Limb (tissue), 2 donors: ENCODE results near the gene CHRND.

Experiments
- DNase-seq, 2 donors: peaks; one replicate each; pipeline ENCODE4 v3.0.0-alpha.2; 2016; ENCODE audit errors: extremely low spot score in 2 of 2

The CHRND gene

GRCh38 chr2:232487385-232488096, 38.4 kb upstream of the CHRND start, which contains the start of gene ECEL1:
Gene ECEL1 (minus strand): TSS chr2:232487834. CDS start chr2:232486653, 1,181 bp downstream.
- peak in 1 of 2 donors; percentile 54 for DNase-seq

GRCh38 chr2:232488097-232488711, 37.8 kb upstream of the CHRND start:
- DNase-seq = peak in 1 of 2 donors; percentile 35

- DNase-seq = peak in 1 of 2 donors; percentile 19
Observed at GRCh38 chr2:232488721-232489300, 37.1 kb upstream of the CHRND start.

- peak in 1 of 2 donors; percentile 25 for DNase-seq
Observed at GRCh38 chr2:232489516-232490220, 36.3 kb upstream of the CHRND start.

GRCh38 chr2:232490221-232491138, 35.5 kb upstream of the CHRND start:
- peak in 1 of 2 donors; percentile 30 for DNase-seq

GRCh38 chr2:232491139-232491780, 34.7 kb upstream of the CHRND start:
- DNase-seq = peak in 1 of 2 donors; percentile 25

- DNase-seq = peak in 1 of 2 donors; percentile 22
Observed at GRCh38 chr2:232492236-232492848, 33.6 kb upstream of the CHRND start.

GRCh38 chr2:232492963-232493700, 32.8 kb upstream of the CHRND start:
- no peak for DNase-seq

- DNase-seq = no peak
Observed at GRCh38 chr2:232493701-232494474, 32.1 kb upstream of the CHRND start.

GRCh38 chr2:232494542-232494941, 31.4 kb upstream of the CHRND start:
- DNase-seq = no peak

- no peak for DNase-seq
Observed at GRCh38 chr2:232495292-232495691, 30.7 kb upstream of the CHRND start.

- no peak for DNase-seq
Observed at GRCh38 chr2:232496501-232497270, 29.3 kb upstream of the CHRND start.

- no peak for DNase-seq
Observed at GRCh38 chr2:232497348-232497747, 28.6 kb upstream of the CHRND start.

GRCh38 chr2:232498452-232498851, 27.5 kb upstream of the CHRND start:
- no peak for DNase-seq

GRCh38 chr2:232501331-232501771, 24.6 kb upstream of the CHRND start:
- no peak for DNase-seq

- peak in 1 of 2 donors; percentile 62 for DNase-seq
Observed at GRCh38 chr2:232501794-232502390, 24.1 kb upstream of the CHRND start.

- peak in 1 of 2 donors; percentile 59 for DNase-seq
Observed at GRCh38 chr2:232502511-232502910, 23.4 kb upstream of the CHRND start.
